Spleen (tissue), 7 donors: Measurements from ENCODE around the gene INTS3.
"Not testable (repeated sequence)": the region's sequence is repeated elsewhere in the genome, so short reads cannot be mapped to it uniquely, and the experiment has no call there.

ENCODE experiments used
- CTCF ChIP-seq, 11 experiments: fragments of 200-600 bp in 7 of 11; fragments of 450-650 bp in 4 of 11; sonication (generic) in 4 of 11; IDR thresholded peaks in 8 of 11; conservative IDR thresholded peaks in 3 of 11; 1 replicate in 7 of 11; 2 replicates in 4 of 11; pipeline versions ENCODE4 v1.4.0 to v1.8.0; 2016 to 2021; ENCODE audit warnings: antibody characterized with exemption in 11 of 11, inconsistent platforms in 4 of 11, mild to moderate bottlenecking in 1 of 11
- POLR2A ChIP-seq, 3 donors: fragments of 450-650 bp; IDR thresholded peaks; one replicate each; pipeline ENCODE4 v1.5.1; 2017; ENCODE audit warnings: antibody characterized with exemption in 3 of 3, mild to moderate bottlenecking in 1 of 3
- POLR2AphosphoS5 ChIP-seq, 3 donors: sonication (generic); formaldehyde crosslinking; IDR thresholded peaks; one replicate each; pipeline ENCODE4 v1.5.1; 2017; ENCODE audit warnings: antibody characterized with exemption in 3 of 3
- donor health status: DM: no; HTN: no; CAD: no; lungs with moderate emphysema.
- donor health status: DM: no; HTN: no; CAD: no.
- donor health status: DM: no; HTN: no; CAD: no.

DNA sequence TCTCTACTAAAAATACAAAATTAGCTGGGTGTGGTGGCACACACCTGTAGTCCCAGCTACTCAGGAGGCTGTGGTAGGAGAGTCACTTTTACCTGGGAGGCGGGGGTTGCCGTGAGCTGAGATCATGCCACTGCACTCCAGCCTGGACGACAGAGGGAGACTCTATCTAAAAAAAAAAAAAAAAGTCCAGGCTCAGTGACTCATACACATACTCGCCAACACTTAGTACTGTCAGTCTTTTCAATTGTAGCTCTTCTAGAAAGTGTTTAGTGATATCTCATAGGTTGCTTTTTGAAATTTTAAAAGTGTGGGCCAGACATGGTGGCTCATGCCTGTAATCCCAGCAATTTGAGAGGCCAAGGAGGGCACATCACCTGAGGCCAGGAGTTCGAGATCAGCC, 11.6 kb upstream of the INTS3 start:
- TF ChIP-seq CTCF (IDR thresholded peaks at IDR 0.05 in 8 of 11, conservative IDR thresholded peaks at IDR 0.05 in 3 of 11); POLR2AphosphoS5 (IDR thresholded peaks at IDR 0.05); POLR2A (IDR thresholded peaks at IDR 0.05): not testable (repeated sequence)
